ENCODE results near the gene S100Z.

Gene S100Z

GRCh38 chr5:76944638-76945037 lies 94.8 kb downstream of the S100Z start:
- TF ChIP-seq CTCF (IDR thresholded peaks at IDR 0.05) = no peak

GRCh38 chr5:76946090-76946489 lies 96.3 kb downstream of the S100Z start:
- TF ChIP-seq CTCF (IDR thresholded peaks at IDR 0.05) = no peak

GRCh38 chr5:76947082-76947503 lies 97.3 kb downstream of the S100Z start:
- no peak for TF ChIP-seq CTCF (IDR thresholded peaks at IDR 0.05)

- no peak for TF ChIP-seq CTCF (IDR thresholded peaks at IDR 0.05)
Measured at GRCh38 chr5:76952795-76953536, 103.2 kb downstream of the S100Z start, which contains the start of gene CRHBP. Gene CRHBP, plus strand, starts transcription at chr5:76953045. Its CDS starts 90 bp downstream, at chr5:76953135.

- no peak for TF ChIP-seq CTCF (IDR thresholded peaks at IDR 0.05)
Measured at GRCh38 chr5:76953551-76954382, 104.0 kb downstream of the S100Z start.

GRCh38 chr5:76954383-76954763 lies 104.6 kb downstream of the S100Z start:
- TF ChIP-seq CTCF (IDR thresholded peaks at IDR 0.05) = no peak

GRCh38 chr5:76956033-76956432 lies 106.2 kb downstream of the S100Z start:
- no peak for TF ChIP-seq CTCF (IDR thresholded peaks at IDR 0.05)

All from LNCAP (cell line).